ENCODE results near the gene RNASE7. TPM values are rescaled to one million over a fixed set of nuclear protein-coding genes. Genes with fewer than 3 reads are reported as not detected.

The RNASE7 gene
- total RNA-seq, 1 donor from 2014 or later, result 0.34 TPM

GRCh38 chr14:21029917-21030316 lies 12.2 kb upstream of the RNASE7 start, which contains the start of gene TPPP2:
Gene TPPP2 (plus strand): TSS chr14:21030217. CDS start chr14:21030582, 365 bp downstream.
- DNase-seq (ENCODE audit: low spot score in 2 of 2, unreplicated experiment in 2 of 2), result no peak
- TF ChIP-seq CTCF (IDR thresholded peaks at IDR 0.05; ENCODE audit: unreplicated experiment), result no peak
- H3K36me3 Mint-ChIP-seq, result no peaks in the 10 kb centered on the region
- no peak within 1 kb of the TSS for H3K4me3 Mint-ChIP-seq
- peaks cover 5% of the 10 kb centered on the region for H3K9me3 Mint-ChIP-seq
- no peaks in the 10 kb centered on the region for H3K27me3 Mint-ChIP-seq (ENCODE audit: low read depth)
- peaks cover 20% of the 10 kb centered on the region for H3K4me1 Mint-ChIP-seq
- H3K27ac Mint-ChIP-seq, result no peak within 1 kb of the TSS

- Mint-ChIP-seq H3K4me3 (no peak overlapping the region), H3K27ac (no peak overlapping the region), H3K4me1 (peaks cover 20% of the 10 kb centered on the region), H3K27me3 (ENCODE audit: low read depth) (no peaks in the 10 kb centered on the region), H3K36me3 (no peaks in the 10 kb centered on the region), H3K9me3 (peaks cover 5% of the 10 kb centered on the region)
- TF ChIP-seq CTCF (IDR thresholded peaks at IDR 0.05; ENCODE audit: unreplicated experiment), result no peak
- no peak for DNase-seq (ENCODE audit: low spot score in 2 of 2, unreplicated experiment in 2 of 2)
These were observed 11.6 kb upstream of the RNASE7 start for GRCh38 chr14:21030531-21030930.

GRCh38 chr14:21032326-21033132 lies 9.6 kb upstream of the RNASE7 start:
- no peaks in the 10 kb centered on the region for H3K27me3 Mint-ChIP-seq (ENCODE audit: low read depth)
- peaks cover 5% of the 10 kb centered on the region for H3K9me3 Mint-ChIP-seq
- H3K4me3 Mint-ChIP-seq, result no peak overlapping the region
- no peak overlapping the region for H3K27ac Mint-ChIP-seq
- no peak for TF ChIP-seq CTCF (IDR thresholded peaks at IDR 0.05; ENCODE audit: unreplicated experiment)
- peaks cover 15% of the 10 kb centered on the region for H3K4me1 Mint-ChIP-seq
- H3K36me3 Mint-ChIP-seq, result no peaks in the 10 kb centered on the region
- DNase-seq (ENCODE audit: low spot score in 2 of 2, unreplicated experiment in 2 of 2), result no peak

- Mint-ChIP-seq H3K36me3 (no peaks in the 10 kb centered on the region), H3K9me3 (peaks cover 5% of the 10 kb centered on the region), H3K27me3 (ENCODE audit: low read depth) (no peaks in the 10 kb centered on the region), H3K4me1 (peaks cover 22% of the 10 kb centered on the region), H3K27ac (no peak overlapping the region), H3K4me3 (no peak overlapping the region)
- no peak for TF ChIP-seq CTCF (IDR thresholded peaks at IDR 0.05; ENCODE audit: unreplicated experiment)
- DNase-seq (ENCODE audit: low spot score in 2 of 2, unreplicated experiment in 2 of 2), result no peak
These were observed 8.9 kb upstream of the RNASE7 start for GRCh38 chr14:21033133-21033698.

GRCh38 chr14:21034707-21035106 lies 7.5 kb upstream of the RNASE7 start, which contains the start of gene RNASE13:
Gene RNASE13 (minus strand): TSS chr14:21034807. CDS start chr14:21034288, 519 bp downstream.
- Mint-ChIP-seq H3K4me1 (peaks cover 33% of the 10 kb centered on the region), H3K36me3 (no peaks in the 10 kb centered on the region), H3K4me3 (no peak within 1 kb of the TSS), H3K9me3 (peaks cover 5% of the 10 kb centered on the region), H3K27ac (no peak within 1 kb of the TSS), H3K27me3 (ENCODE audit: low read depth) (no peaks in the 10 kb centered on the region)
- DNase-seq (ENCODE audit: low spot score in 2 of 2, unreplicated experiment in 2 of 2), result no peak
- no peak for TF ChIP-seq CTCF (IDR thresholded peaks at IDR 0.05; ENCODE audit: unreplicated experiment)

Data from mesothelial cell of epicardium (in vitro differentiated cells).